Epithelial cell of prostate (primary cell): ENCODE measurements around the gene C14orf132.
"Not testable (repeated sequence)": the region's sequence is repeated elsewhere in the genome, so short reads cannot be mapped to it uniquely, and the experiment has no call there.

Experiments
- DNase-seq: peaks from one replicate; pipeline ENCODE4 v3.0.0-alpha.2; 2011; ENCODE audit warnings: low read depth, low spot score
- H3K27ac ChIP-seq: fragments of 450-650 bp; 2 replicates; pipeline ENCODE4 v1.5.1; 2017; ENCODE audit warnings: mild to moderate bottlenecking

C14orf132 gene

DNA sequence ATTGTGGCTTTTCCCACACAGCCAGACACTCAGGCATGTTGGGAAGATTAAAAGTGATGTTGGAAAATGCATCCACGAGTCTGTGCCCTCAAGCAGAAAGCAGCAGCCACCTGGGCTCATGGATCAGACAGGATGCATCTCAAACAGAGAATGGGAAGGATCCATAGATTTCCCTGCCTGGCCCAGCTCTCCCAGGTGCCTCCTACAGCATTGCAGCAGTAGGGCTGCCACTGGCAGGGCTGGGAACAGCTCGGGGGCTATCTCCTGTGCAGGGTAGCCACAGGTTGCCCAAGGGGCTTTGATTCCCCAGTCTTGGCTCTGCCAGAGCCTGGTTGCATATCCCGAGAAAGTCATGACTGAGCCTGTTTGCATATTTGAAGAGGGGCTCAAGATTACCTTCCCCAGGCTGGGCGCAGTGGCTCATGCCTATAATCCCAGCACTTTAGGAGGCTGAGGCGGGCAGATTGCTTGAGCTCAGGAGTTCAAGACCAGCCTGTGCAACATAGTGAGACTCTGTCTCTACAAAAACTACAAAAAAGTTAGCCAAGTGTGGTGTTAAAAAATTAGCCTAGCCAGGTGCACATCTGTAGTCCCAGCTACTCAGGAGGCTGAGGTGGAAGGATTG lies 19.5 kb downstream of the C14orf132 start:
- no peak for DNase-seq
- H3K27ac ChIP-seq = no peak overlapping the region

DNA sequence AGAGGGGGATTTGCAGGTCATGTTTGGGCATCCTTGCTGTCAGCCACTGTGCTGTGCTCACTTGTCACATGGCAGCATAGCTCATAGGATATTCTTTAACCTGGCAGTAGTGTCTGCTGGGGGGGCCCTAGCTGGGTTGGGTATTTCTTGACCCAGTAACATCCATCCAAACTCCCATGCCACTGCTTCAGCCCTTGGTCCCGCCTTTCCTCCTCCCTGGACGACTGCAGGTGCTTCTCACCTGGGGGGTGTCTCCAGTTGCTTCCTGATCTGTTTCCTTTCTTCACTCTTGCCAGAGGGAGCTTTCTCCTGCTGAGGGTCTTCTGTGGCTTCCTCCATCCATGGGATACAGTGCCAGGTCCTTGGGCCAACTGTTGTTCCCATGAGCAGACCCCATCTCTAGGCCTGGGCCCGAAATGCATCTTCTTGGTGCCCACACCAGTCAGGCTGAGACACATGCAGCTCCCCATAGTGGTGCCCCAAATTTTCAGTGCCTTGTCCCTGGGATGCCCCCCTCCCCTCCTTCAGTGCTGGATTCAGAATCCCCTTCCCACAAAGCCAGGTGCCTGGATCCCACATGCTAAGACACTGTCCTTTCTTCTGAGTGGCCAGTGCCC lies 20.5 kb downstream of the C14orf132 start:
- no peak overlapping the region for H3K27ac ChIP-seq
- DNase-seq = no peak

DNA sequence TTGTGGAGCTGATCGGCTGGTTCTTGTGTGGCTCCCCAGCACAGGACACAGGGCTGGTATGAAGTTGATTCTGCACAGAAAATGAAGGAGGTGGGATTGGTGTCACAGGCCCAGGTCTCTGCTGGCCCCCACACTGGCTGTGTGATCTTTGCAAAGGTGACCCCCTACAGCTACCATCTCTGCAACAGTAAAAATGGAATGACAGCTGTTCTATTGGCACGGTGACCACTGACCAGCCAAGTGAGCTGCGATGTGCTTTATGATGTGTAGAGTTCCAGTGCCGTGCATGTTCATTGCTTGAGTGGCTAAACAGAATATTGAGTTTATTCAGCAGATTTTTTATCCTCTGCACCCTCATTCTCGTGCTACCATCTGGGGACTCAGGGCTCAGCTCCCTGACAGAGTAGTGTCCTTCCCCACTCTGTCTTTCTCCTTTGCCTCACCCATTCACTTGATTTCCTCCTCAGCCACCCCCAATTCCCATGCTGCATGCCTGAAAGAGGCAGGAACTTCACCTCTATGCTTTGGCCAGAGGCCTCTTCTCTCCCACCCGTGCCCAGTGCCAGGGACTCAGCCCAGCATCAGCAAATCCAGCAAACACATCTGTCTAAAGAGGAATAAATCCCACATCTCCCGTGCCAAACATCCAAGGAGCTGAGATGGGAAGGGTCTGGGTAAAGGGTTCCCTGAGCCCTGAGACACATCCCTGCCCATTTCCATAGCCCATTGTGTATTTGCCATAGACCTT lies 21.2 kb downstream of the C14orf132 start:
- no peak for DNase-seq
- H3K27ac ChIP-seq = no peak overlapping the region

DNA sequence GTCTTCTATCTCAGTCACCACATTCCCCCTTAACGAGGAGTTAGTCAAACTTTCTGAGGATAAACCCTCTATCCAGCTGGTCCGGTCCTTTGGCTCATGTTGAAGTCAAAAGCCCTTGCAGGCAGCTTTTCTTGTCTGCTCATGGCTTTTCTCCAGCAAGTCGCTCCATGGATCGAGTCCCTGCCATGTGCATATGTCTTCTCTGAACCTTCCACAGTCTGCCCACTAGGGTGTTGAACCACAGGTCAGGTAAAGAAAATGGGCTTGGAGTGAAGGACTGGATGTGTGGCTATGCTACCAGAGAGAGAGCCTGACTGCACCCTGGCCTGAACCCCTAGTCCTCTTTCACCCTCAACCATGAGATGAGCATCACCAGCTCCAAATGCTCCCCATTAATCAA lies 22.8 kb downstream of the C14orf132 start:
- no peak for DNase-seq
- H3K27ac ChIP-seq = no peak overlapping the region

DNA sequence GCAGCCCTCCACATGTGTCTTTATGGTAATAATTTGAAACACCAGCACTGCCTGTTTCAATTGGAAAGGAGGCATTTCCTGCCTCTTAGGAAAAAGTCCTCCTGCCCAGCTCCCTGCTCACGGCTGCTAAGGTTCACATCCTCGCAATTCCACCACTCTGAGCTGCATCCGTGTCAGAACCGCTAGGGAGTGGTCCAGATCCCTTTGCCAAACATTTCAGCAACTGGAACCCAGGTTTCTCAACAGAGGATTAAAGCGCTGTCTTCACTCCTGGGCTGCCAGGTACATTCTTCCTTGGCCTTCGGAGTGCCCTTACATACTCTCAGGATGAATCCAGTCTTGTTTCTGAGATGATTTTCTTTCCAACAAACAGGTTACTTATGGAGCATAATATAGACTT lies 23.3 kb downstream of the C14orf132 start:
- DNase-seq = no peak
- no peak overlapping the region for H3K27ac ChIP-seq

DNA sequence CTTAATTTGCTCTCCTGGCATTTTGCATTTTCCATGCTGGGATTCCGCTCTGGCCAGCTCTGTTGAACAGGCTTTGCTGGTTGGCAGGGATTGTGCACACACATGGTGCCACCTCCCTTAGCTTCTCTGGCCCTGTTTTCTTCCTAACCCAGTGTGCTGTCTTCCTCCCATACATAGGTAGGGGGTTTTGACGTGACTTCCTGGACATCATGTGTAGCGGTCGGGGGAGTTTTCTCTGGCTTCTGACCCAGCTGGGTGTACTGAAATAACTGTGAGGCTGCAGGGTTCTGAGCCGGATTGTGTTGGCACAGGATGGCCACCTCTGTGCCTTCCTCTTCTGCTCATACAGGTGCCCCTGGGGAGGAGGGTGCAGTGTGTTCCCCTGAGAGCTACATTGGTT lies 25.7 kb downstream of the C14orf132 start:
- no peak for DNase-seq
- no peak overlapping the region for H3K27ac ChIP-seq

DNA sequence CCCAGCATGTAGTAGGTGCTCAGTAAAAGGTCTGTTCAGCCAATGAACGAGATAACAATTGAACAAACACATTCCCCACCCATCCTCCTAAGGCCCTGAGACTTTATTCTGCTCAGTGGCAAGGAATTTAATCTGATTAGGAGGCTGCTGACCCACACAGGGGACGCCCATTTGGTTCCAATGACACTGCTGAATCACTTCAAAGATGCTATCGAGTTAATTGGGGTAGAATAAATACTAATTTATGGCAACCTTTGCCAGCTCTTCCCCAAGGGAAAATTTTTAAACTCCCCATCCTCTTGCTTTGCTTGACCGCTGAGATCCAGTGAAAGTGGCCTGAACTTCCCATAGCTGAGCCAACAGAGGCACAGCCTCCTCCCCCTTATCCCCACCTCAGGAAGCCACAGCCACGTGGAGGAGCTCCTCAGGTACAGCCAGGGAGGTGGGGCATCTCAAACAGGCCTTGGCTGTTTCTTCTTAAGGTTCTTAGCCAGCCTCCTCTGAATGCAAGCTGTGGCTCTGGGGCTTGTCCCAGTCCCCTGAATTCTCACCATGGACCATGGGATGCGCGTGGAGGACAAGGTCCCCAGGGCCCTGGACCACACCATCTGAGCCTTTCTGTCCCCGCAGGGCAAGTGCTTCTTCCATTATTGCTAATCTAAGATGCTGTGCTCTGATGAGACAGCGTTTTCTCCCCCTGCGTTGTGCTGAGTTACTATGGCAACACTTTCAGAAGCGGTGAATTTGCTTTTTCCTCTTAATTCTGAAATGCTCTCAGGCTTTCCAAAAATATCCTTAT lies 26.7 kb downstream of the C14orf132 start:
- no peak for DNase-seq
- no peak overlapping the region for H3K27ac ChIP-seq

DNA sequence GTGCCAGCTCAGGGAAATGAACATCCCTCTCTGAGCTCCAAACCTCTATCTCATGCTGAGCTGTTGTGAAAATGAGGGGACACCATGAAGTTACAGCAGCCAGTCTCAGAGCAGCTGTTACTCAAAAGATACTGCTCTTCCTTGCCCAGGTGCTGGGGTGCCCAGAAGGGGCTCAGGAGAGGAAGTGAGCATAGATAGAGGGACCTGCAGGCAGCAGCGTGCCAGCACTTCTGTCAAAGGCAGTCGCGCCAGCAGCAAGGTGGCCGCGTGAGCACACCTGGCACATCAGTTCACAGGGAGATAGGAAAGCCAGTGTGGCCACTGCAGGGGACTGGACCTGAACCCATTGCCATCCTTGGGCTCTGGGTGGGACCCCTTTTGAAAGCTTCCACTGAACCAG lies 27.8 kb downstream of the C14orf132 start:
- DNase-seq = no peak

DNA sequence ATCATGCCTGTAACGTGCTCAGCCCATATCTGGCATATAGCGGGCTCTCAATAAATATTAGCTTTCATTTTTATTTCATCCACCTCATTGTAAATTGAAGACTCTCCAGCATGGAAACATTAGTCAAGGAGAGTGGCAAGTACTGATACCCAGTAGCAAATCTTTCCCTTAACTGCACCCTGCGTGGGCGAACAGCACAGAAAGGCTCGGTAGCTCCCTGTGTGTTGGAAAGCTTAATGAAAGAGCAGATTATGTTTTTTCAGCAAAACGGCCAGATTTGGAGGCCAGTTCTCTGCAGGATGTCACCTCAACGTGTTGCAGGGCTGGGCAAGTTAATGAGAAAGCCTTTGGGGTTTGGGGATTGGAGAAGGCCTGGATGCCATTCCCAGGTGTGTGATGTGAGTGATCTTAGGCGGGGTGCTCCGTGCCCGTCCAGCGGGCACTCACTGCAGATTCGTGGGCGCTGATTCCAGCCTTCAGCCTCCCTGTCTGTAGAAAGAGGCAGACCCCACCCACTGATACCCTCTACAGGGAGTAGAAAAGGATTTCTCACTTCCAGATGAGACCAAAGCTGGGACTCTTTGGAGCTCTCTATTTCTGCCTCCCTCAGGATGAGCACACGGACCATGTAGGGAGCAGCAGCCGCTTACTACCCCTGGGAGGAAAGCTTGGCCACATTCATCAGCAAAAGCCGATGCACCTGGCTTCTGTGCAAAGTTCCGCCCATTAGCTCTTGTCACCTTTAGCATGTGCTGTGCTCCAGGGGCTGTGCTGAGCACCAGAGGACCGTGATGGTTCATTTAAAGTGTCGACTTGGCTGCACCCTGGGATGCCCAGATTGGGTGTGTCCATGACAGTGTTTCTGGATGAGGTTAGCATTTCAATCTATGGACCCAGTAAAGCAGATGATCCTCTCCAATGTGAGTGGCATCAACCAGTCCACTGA lies 29.1 kb downstream of the C14orf132 start:
- DNase-seq = no peak
- no peak overlapping the region for H3K27ac ChIP-seq

More for the DNA sequence above, 27.8 kb downstream of the C14orf132 start:
- H3K27ac ChIP-seq = no peak overlapping the region

DNA sequence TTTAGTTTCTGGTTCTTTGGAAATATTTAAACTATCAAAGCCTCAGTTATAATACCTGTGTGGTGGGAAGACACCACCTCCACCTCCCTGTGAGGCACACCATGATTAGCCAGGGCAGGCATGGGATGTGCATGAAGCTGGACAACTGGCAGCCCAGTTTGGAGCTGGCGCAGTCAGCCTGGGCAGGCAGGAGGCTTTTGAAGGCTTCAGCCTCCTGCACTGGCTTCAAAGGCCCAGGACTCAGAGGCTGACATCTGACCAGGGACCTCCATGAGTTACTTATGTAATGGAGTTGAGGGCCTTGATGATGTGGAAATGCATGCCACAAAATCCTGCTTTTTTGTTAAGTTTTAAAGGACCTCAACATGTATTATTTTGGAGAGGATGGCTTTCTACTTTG lies 30.3 kb downstream of the C14orf132 start:
- no peak for DNase-seq
- no peak overlapping the region for H3K27ac ChIP-seq

DNA sequence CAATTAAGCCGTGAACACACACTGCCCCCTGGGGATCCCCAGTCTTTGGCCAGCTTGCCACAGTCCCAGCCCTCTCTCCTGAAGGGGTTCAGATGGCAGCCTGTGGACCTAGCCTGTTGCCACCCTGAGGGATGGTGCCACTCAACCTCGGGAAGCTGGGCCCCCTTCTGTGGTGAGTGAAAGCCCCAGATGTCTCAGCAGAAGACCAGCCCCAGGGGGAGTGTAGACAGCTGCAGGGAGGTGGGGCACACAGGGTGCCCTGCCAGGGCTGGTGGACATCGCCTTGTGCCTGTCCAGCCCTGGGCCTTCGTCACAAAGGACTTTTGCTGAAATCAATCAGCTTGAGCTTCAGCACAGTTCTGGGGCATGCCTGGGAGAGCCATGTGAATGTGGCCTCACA lies 32.4 kb downstream of the C14orf132 start:
- DNase-seq = no peak
- no peak overlapping the region for H3K27ac ChIP-seq

DNA sequence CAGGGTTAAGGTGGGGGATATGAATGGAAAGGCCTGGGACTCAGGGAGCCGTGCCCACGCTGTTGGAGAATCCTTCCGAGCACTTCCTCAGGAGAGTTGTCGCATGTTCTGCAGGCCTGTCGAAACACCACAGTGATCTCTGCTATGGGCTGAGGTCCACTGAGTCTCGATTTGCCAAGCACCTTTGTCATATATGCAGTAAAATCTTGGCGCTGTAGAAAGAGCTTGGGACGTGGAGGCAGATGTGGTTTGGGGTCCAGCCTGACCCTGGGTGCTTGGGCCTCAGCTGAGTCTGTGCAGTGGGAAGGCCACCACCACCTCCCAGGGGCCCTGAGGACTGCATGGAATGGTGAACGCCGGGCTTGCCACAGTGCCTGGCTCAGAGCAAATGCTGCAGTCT lies 32.9 kb downstream of the C14orf132 start:
- DNase-seq = no peak
- H3K27ac ChIP-seq = no peak overlapping the region

DNA sequence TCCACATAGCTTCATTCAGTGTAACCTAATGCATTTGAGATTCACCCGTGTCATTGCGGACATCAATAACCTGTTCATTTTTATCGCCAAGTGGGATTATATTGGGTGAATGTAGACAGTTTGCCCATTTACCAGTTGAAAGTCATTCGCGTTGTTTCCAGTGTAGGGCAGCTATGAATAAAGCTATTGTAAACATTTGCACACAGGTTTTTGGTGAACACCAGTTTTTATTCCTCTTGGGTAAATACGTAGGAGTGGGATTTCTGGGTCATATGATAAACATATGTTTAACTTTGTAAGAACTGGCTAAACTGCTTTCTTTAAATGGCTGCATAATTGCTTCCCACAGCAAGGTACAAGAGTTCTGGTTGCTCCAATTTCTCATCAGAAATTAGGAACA lies 33.6 kb downstream of the C14orf132 start:
- DNase-seq = no peak
- H3K27ac ChIP-seq = no peak overlapping the region

DNA sequence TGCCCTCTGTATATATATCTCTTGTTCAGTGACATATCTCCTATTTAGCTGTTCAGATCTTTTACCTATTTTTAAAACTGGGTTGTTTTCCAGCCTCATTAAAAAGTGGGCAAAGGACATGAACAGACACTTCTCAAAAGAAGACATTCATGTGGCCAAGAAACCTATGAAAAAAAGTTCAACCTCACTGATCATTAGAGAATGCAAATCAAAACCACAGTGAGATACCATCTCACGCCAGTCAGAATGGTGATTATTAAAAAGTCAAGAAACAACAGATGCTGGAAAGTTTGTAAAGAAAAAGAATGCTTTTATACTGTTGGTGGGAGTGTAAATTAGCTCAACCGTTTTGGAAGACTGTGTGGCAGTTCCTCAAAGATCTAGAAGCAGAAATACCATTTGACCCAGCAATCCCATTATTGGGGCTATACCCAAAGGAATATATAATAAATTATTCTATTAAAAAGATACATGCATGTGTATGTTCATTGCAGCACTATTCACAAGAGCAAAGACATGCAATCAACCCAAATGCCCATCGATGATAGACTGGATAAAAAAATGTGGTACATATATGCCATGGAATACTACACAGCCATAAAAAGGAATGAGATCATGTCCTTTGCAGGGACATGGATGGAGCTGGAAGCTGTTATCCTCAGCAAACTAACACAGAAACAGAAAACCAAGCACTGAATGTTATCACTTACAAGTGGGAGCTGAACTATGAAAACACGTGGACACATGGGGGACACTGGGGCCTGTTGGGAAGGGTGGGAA lies 34.3 kb downstream of the C14orf132 start:
- H3K27ac ChIP-seq, DNase-seq: not testable (repeated sequence)

DNA sequence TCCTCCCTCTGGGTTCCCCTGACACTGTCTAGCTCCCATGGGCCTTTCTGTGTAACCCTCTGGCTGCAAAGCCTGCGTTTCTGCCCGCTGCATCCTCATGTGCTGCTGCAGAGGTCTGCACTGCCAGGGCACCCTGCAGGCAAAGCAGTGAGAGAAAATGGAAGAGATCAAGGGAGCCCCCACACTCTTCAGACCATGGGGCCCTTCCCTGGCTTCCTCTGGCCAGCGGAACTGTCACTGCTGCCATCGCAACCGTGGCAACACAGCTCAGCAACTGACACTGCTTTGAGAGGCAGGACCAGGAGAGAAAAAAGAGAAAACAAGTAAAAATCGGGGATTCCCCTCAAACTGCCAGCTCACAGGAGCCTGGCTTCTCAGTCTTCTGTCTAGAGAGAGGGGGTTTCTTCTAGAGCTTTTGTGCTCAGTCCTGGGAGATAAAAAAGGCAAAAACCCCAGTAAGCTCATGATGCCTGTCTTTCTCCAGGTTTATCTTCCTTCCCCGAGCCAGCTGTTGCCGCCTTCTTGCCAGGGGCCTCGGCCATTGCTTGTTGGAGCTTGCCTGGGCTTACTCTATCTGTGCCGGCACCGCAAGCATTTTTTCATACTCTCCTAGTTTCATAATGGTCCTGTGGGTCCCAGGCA lies 38.9 kb downstream of the C14orf132 start:
- H3K27ac ChIP-seq = no peak overlapping the region
- peak; percentile 31 for DNase-seq

DNA sequence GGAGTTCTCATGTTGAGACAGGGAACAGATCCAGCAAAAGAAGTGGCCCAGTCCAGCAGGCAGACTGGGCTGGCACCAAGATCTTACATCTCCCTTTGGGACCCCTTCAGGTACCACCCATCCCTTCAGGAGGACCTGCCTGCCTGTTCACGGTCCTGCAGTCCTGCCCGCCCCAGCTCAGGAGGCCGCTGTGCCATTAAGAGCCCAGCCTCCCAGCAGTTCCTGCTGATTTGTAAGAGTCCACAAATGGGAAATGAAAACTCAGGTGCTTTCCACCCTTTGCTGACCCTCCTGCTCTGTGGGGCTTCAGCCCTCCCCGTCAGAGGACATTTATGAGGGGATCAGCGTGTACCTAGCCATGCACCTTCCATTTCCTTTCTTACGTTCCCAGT lies 39.5 kb downstream of the C14orf132 start:
- no peak for DNase-seq
- no peak overlapping the region for H3K27ac ChIP-seq

DNA sequence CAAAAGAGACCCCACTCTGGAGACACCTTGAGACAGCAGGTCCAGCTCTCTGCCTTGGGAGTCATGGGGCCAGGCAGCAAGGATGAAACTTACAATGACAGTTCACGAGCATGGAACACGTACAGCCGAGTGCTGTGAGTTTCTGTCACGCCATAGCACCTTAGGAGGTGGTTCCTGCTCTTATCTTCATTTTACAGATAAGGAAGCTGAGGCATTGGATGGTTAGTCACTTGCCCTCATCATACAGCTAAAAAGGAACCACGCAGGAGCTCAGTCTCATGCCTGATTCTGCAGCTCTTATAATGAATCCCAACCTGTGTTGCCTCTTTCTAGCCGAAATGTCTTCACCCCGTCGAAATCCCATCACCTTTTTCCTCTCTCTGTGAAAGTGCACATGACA lies 39.9 kb downstream of the C14orf132 start:
- no peak for DNase-seq
- no peak overlapping the region for H3K27ac ChIP-seq

DNA sequence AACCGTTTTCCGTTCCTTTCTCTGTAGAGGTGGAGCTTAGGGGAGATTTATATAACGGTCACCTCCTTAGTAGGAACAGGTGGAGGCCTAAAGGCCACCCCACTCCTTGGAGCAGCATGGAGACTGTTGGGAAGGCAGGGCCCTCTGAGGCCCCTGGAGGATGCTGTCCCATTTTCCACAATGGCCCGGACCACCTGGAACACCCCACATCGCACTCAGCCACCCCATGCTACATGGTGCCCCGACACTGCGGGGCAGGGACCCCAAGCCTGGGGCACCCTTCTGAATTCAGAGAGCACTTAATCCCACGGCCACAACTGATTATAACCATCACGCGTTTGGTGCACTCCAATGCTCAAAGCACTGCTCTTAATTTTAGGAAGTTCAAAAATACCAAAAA lies 41.4 kb downstream of the C14orf132 start:
- DNase-seq = no peak
- H3K27ac ChIP-seq = no peak overlapping the region

DNA sequence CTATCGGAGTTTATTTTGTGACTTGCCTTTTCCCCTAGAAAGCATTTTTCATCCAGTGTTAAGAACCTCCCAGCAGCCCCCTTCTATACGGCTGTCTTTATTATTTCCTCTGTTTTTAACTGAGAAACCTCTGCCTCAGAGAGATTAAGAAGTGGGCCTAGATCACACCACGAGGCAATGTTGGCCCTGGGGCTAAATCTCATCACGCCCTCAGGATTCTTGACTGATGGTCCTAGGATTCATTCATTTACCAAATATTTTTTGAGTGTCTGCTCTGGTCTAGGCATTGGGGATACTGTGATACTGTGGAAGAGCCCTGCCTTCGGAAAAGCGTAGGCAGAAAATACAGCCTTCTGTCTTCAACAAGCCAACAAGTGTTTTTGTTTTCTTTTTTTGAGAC lies 42.1 kb downstream of the C14orf132 start:
- H3K27ac ChIP-seq = no peak overlapping the region
- DNase-seq = no peak
